ENCODE measurements around the gene MAP2K2.

MAP2K2 gene

GRCh38 chr19:4060621-4061177, 63.2 kb downstream of the MAP2K2 start:
- no peak for TF ChIP-seq CTCF (conservative IDR thresholded peaks at IDR 0.05)
- H3K27ac ChIP-seq: peak overlapping the region; percentile 90

- no peak overlapping the region for H3K27ac ChIP-seq
These were observed 63.9 kb downstream of the MAP2K2 start for GRCh38 chr19:4059891-4060620.

GRCh38 chr19:4059453-4059871, 64.5 kb downstream of the MAP2K2 start:
- no peak overlapping the region for H3K27ac ChIP-seq

More at GRCh38 chr19:4059891-4060620, 63.9 kb downstream of the MAP2K2 start:
- no peak for TF ChIP-seq CTCF (conservative IDR thresholded peaks at IDR 0.05)

GRCh38 chr19:4058693-4059452, 65.0 kb downstream of the MAP2K2 start:
- TF ChIP-seq CTCF (conservative IDR thresholded peaks at IDR 0.05): no peak
- H3K27ac ChIP-seq: no peak overlapping the region

More at GRCh38 chr19:4059453-4059871, 64.5 kb downstream of the MAP2K2 start:
- no peak for TF ChIP-seq CTCF (conservative IDR thresholded peaks at IDR 0.05)

- H3K27ac ChIP-seq: no peak overlapping the region
- no peak for TF ChIP-seq CTCF (conservative IDR thresholded peaks at IDR 0.05)
These were observed 65.8 kb downstream of the MAP2K2 start for GRCh38 chr19:4057931-4058692.

GRCh38 chr19:4055209-4055552, 68.7 kb downstream of the MAP2K2 start:
- no peak for TF ChIP-seq CTCF (conservative IDR thresholded peaks at IDR 0.05)
- H3K27ac ChIP-seq: no peak overlapping the region
